Prostate gland (tissue), 2 donors: ENCODE results near the gene LSMEM2.

Experiments used
- CTCF ChIP-seq, 4 experiments: fragments of 200-600 bp in 2 of 4; fragments of 450-650 bp in 2 of 4; sonication (generic) in 2 of 4; IDR thresholded peaks; 1 replicate in 3 of 4; 2 replicates in 1 of 4; pipeline ENCODE4 v1.5.1; 2016 to 2019; ENCODE audit warnings: antibody characterized with exemption in 4 of 4, mild to moderate bottlenecking in 2 of 4, moderate library complexity in 2 of 4
- POLR2A ChIP-seq: fragments of 450-650 bp; IDR thresholded peaks from one replicate; pipeline ENCODE4 v1.6.1; 2016; ENCODE audit warnings: antibody characterized with exemption, mild to moderate bottlenecking
- POLR2AphosphoS5 ChIP-seq: sonication (generic); formaldehyde crosslinking; IDR thresholded peaks from one replicate; pipeline ENCODE4 v1.6.1; 2017; ENCODE audit warnings: antibody characterized with exemption

- TF ChIP-seq POLR2A = no peak
- TF ChIP-seq CTCF (IDR thresholded peaks at IDR 0.05) = no peak
- no peak for TF ChIP-seq POLR2AphosphoS5
Observed at GRCh38 chr3:50303013-50303815, 24.3 kb downstream of the LSMEM2 start, which contains the start of gene HYAL1.
